H1 (cell line): ENCODE data around the gene CCSER2.

Source experiments
- EP300 ChIP-seq, 2 experiments: IDR thresholded peaks; 1 replicate in 1 of 2; 2 replicates in 1 of 2; pipeline ENCODE4 v1.6.1; 2011 to 2012; ENCODE audit warnings: low read depth in 2 of 2, low read length in 2 of 2, mild to moderate bottlenecking in 2 of 2, borderline replicate concordance in 1 of 2, inconsistent platforms in 1 of 2, moderate library complexity in 1 of 2
- GTF2F1 ChIP-seq: IDR thresholded peaks from 2 replicates; pipeline ENCODE4 v1.6.1; 2012; ENCODE audit warnings: low read depth, low read length, improper control_type of control experiment, borderline replicate concordance
- HDAC6 ChIP-seq: IDR thresholded peaks from one replicate; pipeline ENCODE4 v1.7.1; 2012; ENCODE audit warnings: low read depth, mild to moderate bottlenecking, inconsistent platforms, low read length, moderate library complexity
- JUN ChIP-seq: IDR thresholded peaks from 2 replicates; pipeline ENCODE4 v1.6.1; 2011; ENCODE audit warnings: low read depth, mild to moderate bottlenecking, improper control_type of control experiment, low read length
- KDM5A ChIP-seq: fragments of 200-600 bp; IDR thresholded peaks from 2 replicates; pipeline ENCODE4 v1.7.1; 2012; ENCODE audit warnings: mild to moderate bottlenecking, low read length, inconsistent platforms, mixed read lengths
- POLR2AphosphoS5 ChIP-seq: IDR thresholded peaks from 2 replicates; pipeline ENCODE4 v1.6.1; 2011; ENCODE audit warnings: low read depth, low read length
- RAD21 ChIP-seq, 2 experiments: IDR thresholded peaks in 1 of 2; conservative IDR thresholded peaks in 1 of 2; 2 replicates each; pipeline ENCODE4 v1.6.1; 2011; ENCODE audit warnings: low read depth in 2 of 2, low read length in 2 of 2, improper control_type of control experiment in 1 of 2, inconsistent platforms in 1 of 2, mild to moderate bottlenecking in 1 of 2, moderate library complexity in 1 of 2
- SP4 ChIP-seq: IDR thresholded peaks from 2 replicates; pipeline ENCODE4 v1.6.1; 2012; ENCODE audit warnings: low read length, inconsistent platforms
- TCF12 ChIP-seq: IDR thresholded peaks from 2 replicates; pipeline ENCODE4 v1.6.1; 2011; ENCODE audit warnings: low read depth, mild to moderate bottlenecking, low read length
- TF ChIP-seq, protein P1 (sequence below), 3 experiments: IDR thresholded peaks; 1 replicate in 2 of 3; 2 replicates in 1 of 3; pipeline versions ENCODE4 v1.5.1 to v1.6.1; 2011; ENCODE audit warnings: low read length in 3 of 3, mild to moderate bottlenecking in 3 of 3, inconsistent platforms in 2 of 3, low read depth in 1 of 3, moderate library complexity in 1 of 3; ENCODE audit not compliant: insufficient read depth in 1 of 3; ENCODE audit errors: control extremely low read depth in 1 of 3

DNA sequence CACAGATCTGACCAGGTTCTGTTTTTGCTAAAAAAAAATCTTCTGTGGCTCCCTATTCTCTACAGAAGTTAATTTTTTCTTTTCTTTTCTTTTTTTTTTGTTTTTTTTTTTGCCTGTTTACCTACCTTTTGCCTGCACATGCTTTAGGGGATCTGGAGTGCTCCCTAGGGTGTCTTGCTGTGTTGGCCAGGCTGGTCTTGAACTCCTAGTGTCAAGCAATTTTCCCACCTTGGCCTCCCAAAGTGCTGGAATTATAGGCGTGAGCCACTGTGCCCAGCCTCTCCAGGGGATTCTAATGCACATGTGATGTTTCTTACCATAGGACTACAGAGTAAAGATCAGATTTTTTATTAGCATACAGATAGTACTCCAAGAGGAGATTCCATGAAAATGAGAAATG lies 10.6 kb downstream of the CCSER2 start:
- TF ChIP-seq KDM5A, result no peak
- TF ChIP-seq, protein P1, sequence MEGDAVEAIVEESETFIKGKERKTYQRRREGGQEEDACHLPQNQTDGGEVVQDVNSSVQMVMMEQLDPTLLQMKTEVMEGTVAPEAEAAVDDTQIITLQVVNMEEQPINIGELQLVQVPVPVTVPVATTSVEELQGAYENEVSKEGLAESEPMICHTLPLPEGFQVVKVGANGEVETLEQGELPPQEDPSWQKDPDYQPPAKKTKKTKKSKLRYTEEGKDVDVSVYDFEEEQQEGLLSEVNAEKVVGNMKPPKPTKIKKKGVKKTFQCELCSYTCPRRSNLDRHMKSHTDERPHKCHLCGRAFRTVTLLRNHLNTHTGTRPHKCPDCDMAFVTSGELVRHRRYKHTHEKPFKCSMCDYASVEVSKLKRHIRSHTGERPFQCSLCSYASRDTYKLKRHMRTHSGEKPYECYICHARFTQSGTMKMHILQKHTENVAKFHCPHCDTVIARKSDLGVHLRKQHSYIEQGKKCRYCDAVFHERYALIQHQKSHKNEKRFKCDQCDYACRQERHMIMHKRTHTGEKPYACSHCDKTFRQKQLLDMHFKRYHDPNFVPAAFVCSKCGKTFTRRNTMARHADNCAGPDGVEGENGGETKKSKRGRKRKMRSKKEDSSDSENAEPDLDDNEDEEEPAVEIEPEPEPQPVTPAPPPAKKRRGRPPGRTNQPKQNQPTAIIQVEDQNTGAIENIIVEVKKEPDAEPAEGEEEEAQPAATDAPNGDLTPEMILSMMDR (IDR thresholded peaks at IDR 0.05; ENCODE audit: control extremely low read depth in 1 of 3, insufficient read depth in 1 of 3, low read depth in 1 of 3, low read length in 3 of 3), result no peak
- TF ChIP-seq JUN, result no peak
- no peak for TF ChIP-seq SP4
- no peak for TF ChIP-seq POLR2AphosphoS5
- no peak for TF ChIP-seq EP300 (IDR thresholded peaks at IDR 0.05; ENCODE audit: borderline replicate concordance in 1 of 2, low read depth in 2 of 2, low read length in 2 of 2)
- no peak for TF ChIP-seq HDAC6
- no peak for TF ChIP-seq RAD21 (IDR thresholded peaks at IDR 0.05 in 1 of 2, conservative IDR thresholded peaks at IDR 0.05 in 1 of 2; ENCODE audit: low read depth in 2 of 2, low read length in 2 of 2)
- TF ChIP-seq TCF12, result no peak
- TF ChIP-seq GTF2F1, result no peak
